K562 (cell line): ENCODE results near the gene APBA2. TPM values are rescaled to one million over a fixed set of nuclear protein-coding genes. Genes with fewer than 3 reads are reported as not detected.

Source experiments
- polyA plus RNA-seq, 8 experiments: library from polyadenylated mRNA; depleted of rRNA in 4 of 8; stranded (reverse) in 5 of 8; unstranded in 3 of 8; fragments of >200 nt; fragmentation: Nextera tagmentation in 2 of 8; fragmentation: Illumina TruSeq in 1 of 8; extraction: Ambion mirVana in 2 of 8; extraction: Trizol in 1 of 8; gene quantifications; 2 replicates each; pipeline versions ENCODE4 v1.2.1 to v1.2.3, GENCODE V29; 2011 to 2014; ENCODE audit warnings: inconsistent platforms in 1 of 8, missing spikeins in 1 of 8
- total RNA-seq, 7 experiments: library from RNA; depleted of rRNA in 6 of 7; stranded (reverse); fragments of >200 nt in 6 of 7; fragmentation: Illumina TruSeq in 2 of 7; extraction: Trizol in 2 of 7; gene quantifications; 2 replicates each; pipeline versions ENCODE4 v1.2.1 to v1.2.3, GENCODE V29; 2011 to 2021; ENCODE audit warnings: low replicate concordance in 1 of 7

Gene APBA2
- total and polyA plus RNA-seq, 9 of the 15 experiments (the other 6 are each of a cell fraction or from before 2014, with no cell fraction given), result 0.24 to 40.9 (median 25.2) TPM

Other genes starting within 250 kb of the APBA2 start
- not detected in 2 replicates for gene GOLGA8M, start 173.6 kb upstream of the APBA2 start, total RNA-seq (2014; rRNA removed)
- gene GOLGA8M, start 173.6 kb upstream of the APBA2 start, total RNA-seq (2014; rRNA removed; fragmentation: Illumina TruSeq; extraction: Trizol), result not detected in 2 replicates
- gene GOLGA8M, start 173.6 kb upstream of the APBA2 start, total RNA-seq (2015; rRNA removed; fragmentation: Illumina TruSeq; extraction: Trizol), result 0.11 TPM in 1 of 2 replicates, not detected in the other
- gene GOLGA8M, start 173.6 kb upstream of the APBA2 start, total RNA-seq (2021), result not detected in 2 replicates
- gene GOLGA8M, start 173.6 kb upstream of the APBA2 start, polyA plus RNA-seq (2011; rRNA removed), result 0.12 TPM in 1 of 2 replicates, not detected in the other
- not detected in 2 replicates for gene GOLGA8M, start 173.6 kb upstream of the APBA2 start, polyA plus RNA-seq (2014; fragmentation: Illumina TruSeq; extraction: Trizol)
- gene GOLGA8M, start 173.6 kb upstream of the APBA2 start, polyA plus RNA-seq (2014; fragmentation: Nextera tagmentation; extraction: Ambion mirVana), result not detected
- not detected in 2 replicates for gene GOLGA8M, start 173.6 kb upstream of the APBA2 start, polyA plus RNA-seq (2014; rRNA removed)
- gene GOLGA6L7, start 37.3 kb upstream of the APBA2 start, total RNA-seq (2014; rRNA removed), result not detected in 2 replicates
- gene GOLGA6L7, start 37.3 kb upstream of the APBA2 start, total RNA-seq (2014; rRNA removed; fragmentation: Illumina TruSeq; extraction: Trizol), result not detected in 2 replicates
- not detected in 2 replicates for gene GOLGA6L7, start 37.3 kb upstream of the APBA2 start, total RNA-seq (2015; rRNA removed; fragmentation: Illumina TruSeq; extraction: Trizol)
- gene GOLGA6L7, start 37.3 kb upstream of the APBA2 start, total RNA-seq (2021), result 0.11 TPM in 1 of 2 replicates, not detected in the other
- 0.11 and 0.42 TPM in 2 replicates for gene GOLGA6L7, start 37.3 kb upstream of the APBA2 start, polyA plus RNA-seq (2011; rRNA removed)
- not detected in 2 replicates for gene GOLGA6L7, start 37.3 kb upstream of the APBA2 start, polyA plus RNA-seq (2014; fragmentation: Illumina TruSeq; extraction: Trizol)
- under 1 TPM in 1 of 2 experiments, not detected in 1; 0.14 TPM for gene GOLGA6L7, start 37.3 kb upstream of the APBA2 start, polyA plus RNA-seq (2014; fragmentation: Nextera tagmentation; extraction: Ambion mirVana)
- not detected in 2 replicates for gene GOLGA6L7, start 37.3 kb upstream of the APBA2 start, polyA plus RNA-seq (2014; rRNA removed)